Loucy (cell line): Measurements from ENCODE around the gene PTPRN2.

Source experiments
- H2AFZ ChIP-seq: fragments of 200-600 bp; sonication (generic); 2 replicates; pipeline ENCODE4 v1.6.0; 2016; ENCODE audit warnings: antibody characterized with exemption, mild to moderate bottlenecking, low read length, moderate library complexity
- H3F3A ChIP-seq: fragments of 200-600 bp; 2 replicates; pipeline ENCODE4 v1.6.0; 2016; ENCODE audit warnings: antibody characterized with exemption, low read depth, mild to moderate bottlenecking
- H3K27me3 ChIP-seq: fragments of 200-600 bp; sonication (generic); 2 replicates; pipeline ENCODE4 v1.6.1; 2014; ENCODE audit warnings: low read length, mild to moderate bottlenecking; ENCODE audit not compliant: insufficient read depth, poor library complexity, severe bottlenecking
- H3K36me3 ChIP-seq: fragments of 200-600 bp; sonication (generic); 2 replicates; pipeline ENCODE4 v1.6.1; 2016; ENCODE audit warnings: low read length; ENCODE audit not compliant: insufficient read depth
- H3K4me1 ChIP-seq: fragments of 200-600 bp; sonication (generic); 2 replicates; pipeline ENCODE4 v1.5.1; 2014; ENCODE audit warnings: low read length, mild to moderate bottlenecking; ENCODE audit not compliant: insufficient read depth, poor library complexity, severe bottlenecking
- H3K4me2 ChIP-seq: fragments of 200-600 bp; sonication (generic); 2 replicates; pipeline ENCODE4 v1.6.0; 2014; ENCODE audit warnings: antibody characterized with exemption, low read length, low read depth, mild to moderate bottlenecking; ENCODE audit not compliant: poor library complexity, severe bottlenecking
- H3K4me3 ChIP-seq: fragments of 200-600 bp; sonication (generic); 2 replicates; pipeline ENCODE4 v1.5.1; 2014; ENCODE audit warnings: low read length, mild to moderate bottlenecking, mixed read lengths; ENCODE audit not compliant: poor library complexity, severe bottlenecking
- H3K79me2 ChIP-seq: fragments of 200-600 bp; sonication (generic); 2 replicates; pipeline ENCODE4 v1.6.1; 2014; ENCODE audit warnings: low read length; ENCODE audit not compliant: insufficient read depth
- H3K9ac ChIP-seq: fragments of 200-600 bp; sonication (generic); 2 replicates; pipeline ENCODE4 v1.6.0; 2014; ENCODE audit warnings: mild to moderate bottlenecking, low read depth, low read length, moderate library complexity; ENCODE audit not compliant: poor library complexity, severe bottlenecking
- H3K9me2 ChIP-seq: fragments of 200-600 bp; sonication (generic); replicated peaks from 2 replicates; pipeline ENCODE4 v1.6.1; 2016; ENCODE audit warnings: low read depth, low read length, mixed read lengths
- H3K9me3 ChIP-seq: fragments of 200-600 bp; sonication (generic); 2 replicates; pipeline ENCODE4 v1.6.1; 2014; ENCODE audit warnings: mild to moderate bottlenecking, antibody characterized with exemption, low read length, low read depth; ENCODE audit not compliant: insufficient read depth
- H4K20me1 ChIP-seq: fragments of 200-600 bp; sonication (generic); 2 replicates; pipeline ENCODE4 v1.6.0; 2014; ENCODE audit warnings: antibody characterized with exemption, low read length, mild to moderate bottlenecking; ENCODE audit not compliant: insufficient read depth, poor library complexity, severe bottlenecking
- EZH2phosphoT487 ChIP-seq: fragments of 200-600 bp; IDR thresholded peaks from 2 replicates; pipeline ENCODE4 v1.6.1; 2018; ENCODE audit warnings: antibody characterized with exemption, mild to moderate bottlenecking, moderate library complexity, borderline replicate concordance
- TF ChIP-seq, protein P1 (sequence below): fragments of 200-600 bp; sonication (generic); conservative IDR thresholded peaks from 2 replicates; pipeline ENCODE4 v1.5.1; 2014; ENCODE audit warnings: mild to moderate bottlenecking, antibody characterized with exemption, low read length

Gene PTPRN2

GRCh38 chr7:158024881-158025280 is 562.7 kb downstream of the PTPRN2 start:
- H3K4me1 ChIP-seq = no peaks in the 10 kb centered on the region
- H3K4me2 ChIP-seq = no peak overlapping the region
- H3K9ac ChIP-seq = no peak overlapping the region
- H3K4me3 ChIP-seq = no peak overlapping the region
- no peaks in the 10 kb centered on the region for H3F3A ChIP-seq
- peaks cover 7% of the 10 kb centered on the region; the same call in 1 of the 2 replicates for H3K9me3 ChIP-seq
- no peaks in the 10 kb centered on the region for H3K79me2 ChIP-seq
- H3K9me2 ChIP-seq = no peaks in the 10 kb centered on the region
- no peaks in the 10 kb centered on the region for H3K27me3 ChIP-seq
- H2AFZ ChIP-seq = no peak overlapping the region
- H3K36me3 ChIP-seq = no peaks in the 10 kb centered on the region
- H4K20me1 ChIP-seq = no peaks in the 10 kb centered on the region
- TF ChIP-seq, protein P1, sequence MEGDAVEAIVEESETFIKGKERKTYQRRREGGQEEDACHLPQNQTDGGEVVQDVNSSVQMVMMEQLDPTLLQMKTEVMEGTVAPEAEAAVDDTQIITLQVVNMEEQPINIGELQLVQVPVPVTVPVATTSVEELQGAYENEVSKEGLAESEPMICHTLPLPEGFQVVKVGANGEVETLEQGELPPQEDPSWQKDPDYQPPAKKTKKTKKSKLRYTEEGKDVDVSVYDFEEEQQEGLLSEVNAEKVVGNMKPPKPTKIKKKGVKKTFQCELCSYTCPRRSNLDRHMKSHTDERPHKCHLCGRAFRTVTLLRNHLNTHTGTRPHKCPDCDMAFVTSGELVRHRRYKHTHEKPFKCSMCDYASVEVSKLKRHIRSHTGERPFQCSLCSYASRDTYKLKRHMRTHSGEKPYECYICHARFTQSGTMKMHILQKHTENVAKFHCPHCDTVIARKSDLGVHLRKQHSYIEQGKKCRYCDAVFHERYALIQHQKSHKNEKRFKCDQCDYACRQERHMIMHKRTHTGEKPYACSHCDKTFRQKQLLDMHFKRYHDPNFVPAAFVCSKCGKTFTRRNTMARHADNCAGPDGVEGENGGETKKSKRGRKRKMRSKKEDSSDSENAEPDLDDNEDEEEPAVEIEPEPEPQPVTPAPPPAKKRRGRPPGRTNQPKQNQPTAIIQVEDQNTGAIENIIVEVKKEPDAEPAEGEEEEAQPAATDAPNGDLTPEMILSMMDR = no peak
- TF ChIP-seq EZH2phosphoT487 = no peak

DNA sequence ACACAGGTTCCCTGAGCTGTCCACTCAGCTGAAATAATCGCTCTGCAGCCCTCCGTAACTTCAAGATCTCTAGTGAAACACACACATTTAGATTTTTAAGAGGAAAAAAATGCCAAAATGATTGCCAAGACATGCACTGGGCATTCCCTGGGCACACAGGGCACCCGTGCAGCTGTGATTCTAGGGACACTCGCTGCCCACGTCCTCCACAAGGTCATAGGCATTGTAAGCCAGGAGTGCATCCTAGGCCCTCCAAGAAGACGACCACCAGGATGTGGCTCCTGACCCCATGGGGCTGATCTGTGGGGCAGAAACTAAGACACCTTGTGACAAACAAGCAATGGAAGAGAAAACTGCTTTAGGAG is 563.3 kb downstream of the PTPRN2 start:
- H3K9me2 ChIP-seq = no peaks in the 10 kb centered on the region
- H3K9me3 ChIP-seq = peaks cover 7% of the 10 kb centered on the region; the same call in 1 of the 2 replicates
- H3K79me2 ChIP-seq = no peaks in the 10 kb centered on the region
- no peak for TF ChIP-seq EZH2phosphoT487
- no peaks in the 10 kb centered on the region for H3F3A ChIP-seq
- no peaks in the 10 kb centered on the region for H3K36me3 ChIP-seq
- no peak overlapping the region for H3K4me2 ChIP-seq
- no peak overlapping the region for H3K4me3 ChIP-seq
- no peaks in the 10 kb centered on the region for H4K20me1 ChIP-seq
- no peaks in the 10 kb centered on the region for H3K4me1 ChIP-seq
- no peak overlapping the region for H2AFZ ChIP-seq
- H3K27me3 ChIP-seq = no peaks in the 10 kb centered on the region
- H3K9ac ChIP-seq = no peak overlapping the region

DNA sequence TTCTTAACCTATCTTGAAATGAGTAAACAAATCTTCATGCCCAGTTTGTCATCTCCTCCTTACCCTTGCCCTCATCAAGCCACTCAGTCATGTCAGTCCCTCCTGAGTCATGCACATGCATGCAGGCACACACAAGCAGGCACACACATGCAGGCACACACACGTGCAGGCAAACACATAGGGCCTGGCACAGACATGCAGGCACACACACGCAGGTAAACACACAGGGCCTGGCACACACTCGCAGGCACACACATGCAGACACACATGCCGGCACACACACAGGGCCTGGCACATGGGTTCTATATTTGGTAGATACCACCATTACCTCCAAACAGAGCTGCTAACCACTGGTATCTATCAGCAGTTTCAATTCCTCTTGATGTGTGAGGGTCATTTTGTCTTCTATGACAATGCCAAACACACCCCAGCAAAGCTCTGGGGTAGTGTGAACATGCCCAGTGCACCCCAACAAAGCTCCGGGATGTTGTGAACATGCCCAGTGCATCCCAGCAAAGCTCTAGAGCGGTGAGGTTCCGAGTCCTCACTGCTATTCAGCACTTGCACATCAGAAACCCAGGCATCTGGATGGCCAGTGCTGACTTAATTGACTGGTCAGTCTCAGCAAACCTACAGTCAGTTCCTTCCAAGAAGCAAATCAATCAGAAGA is 563.8 kb downstream of the PTPRN2 start:
- Histone ChIP-seq H3K79me2 (no peaks in the 10 kb centered on the region), H3K4me3 (no peak overlapping the region), H4K20me1 (no peaks in the 10 kb centered on the region), H3K4me1 (no peaks in the 10 kb centered on the region), H2AFZ (no peak overlapping the region), H3K36me3 (no peaks in the 10 kb centered on the region), H3K4me2 (no peak overlapping the region), H3K9ac (no peak overlapping the region), H3K9me3 (peaks cover 7% of the 10 kb centered on the region; the same call in 1 of the 2 replicates), H3F3A (no peaks in the 10 kb centered on the region), H3K9me2 (no peaks in the 10 kb centered on the region), H3K27me3 (no peaks in the 10 kb centered on the region)
- TF ChIP-seq, protein P1 = no peak
- no peak for TF ChIP-seq EZH2phosphoT487

DNA sequence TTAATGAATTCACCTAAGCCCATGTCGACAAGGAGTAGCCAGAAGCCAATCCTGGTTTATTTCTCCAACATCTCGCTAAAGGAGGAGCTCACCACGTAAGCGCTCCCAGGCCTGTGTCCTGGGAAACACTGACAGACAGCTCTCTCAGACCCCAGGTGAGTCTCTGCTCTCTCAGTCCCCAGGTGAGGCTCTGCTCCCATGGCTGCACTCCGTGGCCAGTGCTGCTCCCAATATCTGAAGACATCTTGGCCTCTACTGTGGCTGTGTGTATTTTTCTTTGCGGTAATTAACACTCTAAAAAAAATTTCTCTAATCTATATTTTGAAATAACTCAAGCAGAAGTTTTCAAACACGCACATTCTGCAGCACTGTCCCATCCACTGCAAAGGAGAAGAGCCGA is 564.5 kb downstream of the PTPRN2 start:
- Histone ChIP-seq H3K4me1 (no peaks in the 10 kb centered on the region), H3K79me2 (no peaks in the 10 kb centered on the region), H3K4me3 (no peak overlapping the region), H3F3A (no peaks in the 10 kb centered on the region), H4K20me1 (no peaks in the 10 kb centered on the region), H3K9me3 (peaks cover 7% of the 10 kb centered on the region; the same call in 1 of the 2 replicates), H2AFZ (no peak overlapping the region), H3K36me3 (no peaks in the 10 kb centered on the region), H3K27me3 (no peaks in the 10 kb centered on the region), H3K9ac (no peak overlapping the region), H3K9me2 (no peaks in the 10 kb centered on the region), H3K4me2 (no peak overlapping the region)
- TF ChIP-seq EZH2phosphoT487 = no peak
- TF ChIP-seq, protein P1 = no peak
